GM12878 (cell line): ENCODE data around the gene UGGT2. TPM values are rescaled to one million over a fixed set of nuclear protein-coding genes. Genes with fewer than 3 reads are reported as not detected.
"Not testable (repeated sequence)": the region's sequence is repeated elsewhere in the genome, so short reads cannot be mapped to it uniquely, and the experiment has no call there.

Experiments
- ATAC-seq: fragments of 200-7000 bp; cut with Tn5 transposase; 3 replicates; pipeline ENCODE4 v1.9.1; 2020; ENCODE audit warnings: mild to moderate bottlenecking, moderate library complexity
- BruUV-seq: library from RNA; stranded (reverse); fragments of 400-500 nt; replicated peaks from 2 replicates; lab custom pipeline; 2021; lab: Mats Ljungman, UMichigan
- CTCF ChIA-PET: fragments of 300-600 bp; sonication (Branson Sonifier 250); formaldehyde crosslinking; extraction: SDS; loops from one replicate; lab custom pipeline; 2021; ENCODE audit warnings: inconsistent platforms; lab: Yijun Ruan, JAX
- POLR2A ChIA-PET: fragments of 350-600 bp; formaldehyde crosslinking; extraction: SDS; loops from one replicate; lab custom pipeline; 2021; ENCODE audit warnings: inconsistent platforms; lab: Charles Lee
- RAD21 ChIA-PET: fragments of 300-600 bp; sonication (Branson Sonifier 250); formaldehyde crosslinking; loops from one replicate; lab custom pipeline; 2023; ENCODE audit warnings: antibody characterized with exemption; ENCODE audit not compliant: unreplicated experiment; lab: Charles Lee
- SMC1A ChIA-PET: fragments of 300-600 bp; sonication (Branson Sonifier 250); formaldehyde crosslinking; loops from one replicate; lab custom pipeline; 2023; ENCODE audit not compliant: unreplicated experiment, uncharacterized antibody; lab: Charles Lee
- DNase-seq: peaks from one replicate; pipeline ENCODE4 v3.0.0-alpha.2; 2011; ENCODE audit warnings: low read depth, low spot score
- FAIRE-seq: peaks from 3 replicates; lab custom pipeline; 2011; peaks lifted over from hg19 to GRCh38; lab: Jason Lieb, UNC
- H2AFZ ChIP-seq: 2 replicates; pipeline ENCODE4 v1.6.0; 2011; ENCODE audit warnings: low read depth, low read length, control low read depth; ENCODE audit not compliant: control insufficient read depth
- H3K27ac ChIP-seq: 2 replicates; pipeline ENCODE4 v1.5.1; 2011; ENCODE audit warnings: control low read depth; ENCODE audit not compliant: control insufficient read depth, insufficient read depth
- H3K27me3 ChIP-seq, 2 experiments: replicated peaks in 1 of 2; 2 replicates each; pipeline versions ENCODE4 v1.6.0 to v1.6.1; 2011; ENCODE audit warnings: low read length in 1 of 2; ENCODE audit not compliant: control insufficient read depth in 2 of 2, insufficient read depth in 2 of 2
- H3K36me3 ChIP-seq, 2 experiments: 2 replicates each; pipeline ENCODE4 v1.5.1; 2011; ENCODE audit warnings: low read length in 1 of 2; ENCODE audit not compliant: control insufficient read depth in 2 of 2, insufficient read depth in 2 of 2
- H3K4me1 ChIP-seq: 2 replicates; pipeline ENCODE4 v1.6.1; 2011; ENCODE audit warnings: mild to moderate bottlenecking, low read length, moderate library complexity, mixed read lengths; ENCODE audit not compliant: control insufficient read depth, insufficient read depth
- H3K4me2 ChIP-seq: 2 replicates; pipeline ENCODE4 v1.6.0; 2011; ENCODE audit warnings: control low read depth; ENCODE audit not compliant: control insufficient read depth, insufficient read depth
- H3K4me3 ChIP-seq: fragments of 200-600 bp; sonication (generic); 2 replicates; pipeline ENCODE4 v1.5.1; 2016
- H3K79me2 ChIP-seq: 2 replicates; pipeline ENCODE4 v1.6.0; 2011; ENCODE audit warnings: low read length; ENCODE audit not compliant: control insufficient read depth, insufficient read depth
- H3K9ac ChIP-seq: 2 replicates; pipeline ENCODE4 v1.8.0; 2011; ENCODE audit warnings: low read length, control low read depth, mixed read lengths; ENCODE audit not compliant: control insufficient read depth, insufficient read depth
- H3K9me3 ChIP-seq: replicated peaks from 3 replicates; pipeline ENCODE4 v1.5.1; 2011; ENCODE audit warnings: mild to moderate bottlenecking, low read length; ENCODE audit not compliant: control insufficient read depth, insufficient read depth
- H4K20me1 ChIP-seq: 2 replicates; pipeline ENCODE4 v1.6.0; 2011; ENCODE audit not compliant: control insufficient read depth, insufficient read depth
- BCL11A ChIP-seq: IDR thresholded peaks from 2 replicates; pipeline ENCODE4 v1.6.1; 2011; ENCODE audit warnings: low read depth, low read length
- BCL3 ChIP-seq: IDR thresholded peaks from 2 replicates; pipeline ENCODE4 v1.6.1; 2011; ENCODE audit warnings: borderline replicate concordance, low read depth, mild to moderate bottlenecking, moderate library complexity, low read length; ENCODE audit not compliant: insufficient read depth, poor library complexity, severe bottlenecking
- CHD1 ChIP-seq: IDR thresholded peaks from 2 replicates; pipeline ENCODE4 v1.6.1; 2012; ENCODE audit warnings: low read depth, low read length, improper control_type of control experiment
- HDAC2 ChIP-seq: fragments of 200-600 bp; sonication (generic); IDR thresholded peaks from 2 replicates; pipeline ENCODE4 v1.6.1; 2017
- PAX8 ChIP-seq: fragments of 450-650 bp; IDR thresholded peaks from 2 replicates; pipeline ENCODE4 v1.6.1; 2017; ENCODE audit warnings: mild to moderate bottlenecking, moderate library complexity
- SRF ChIP-seq, 2 experiments: IDR thresholded peaks; 2 replicates each; pipeline ENCODE4 v1.6.1; 2011; ENCODE audit warnings: low read depth in 2 of 2, low read length in 2 of 2, mild to moderate bottlenecking in 1 of 2, moderate library complexity in 1 of 2
- TCF7 ChIP-seq: IDR thresholded peaks from 2 replicates; pipeline ENCODE4 v1.6.1; 2014; ENCODE audit warnings: antibody characterized with exemption, borderline replicate concordance
- ZBTB11 ChIP-seq: fragments of 450-650 bp; formaldehyde crosslinking; IDR thresholded peaks from 2 replicates; pipeline ENCODE4 v1.5.0; 2022; ENCODE audit warnings: mild to moderate bottlenecking, missing genetic modification characterization
- ZSCAN29 ChIP-seq: fragments of 450-650 bp; IDR thresholded peaks from 2 replicates; pipeline ENCODE4 v1.6.1; 2017; ENCODE audit warnings: mild to moderate bottlenecking, moderate library complexity
- WGBS: methylation state at CpG from one replicate; pipeline ENCODE4 v1.1.6; 2016; ENCODE audit warnings: low lambda C conversion rate; ENCODE audit not compliant: insufficient replicate concordance, insufficient coverage; ENCODE audit errors: missing lambda C conversion rate; 5-methylcytosine and 5-hydroxymethylcytosine counted together
- in situ Hi-C: fragments of 300-500 bp; cut with MboI; formaldehyde crosslinking; loops from 9 replicates; pipeline ENCODE4 v1.14.3; 2018; ENCODE audit warnings: mixed read lengths
- intact Hi-C: fragments of 100-400 bp; cut with micrococcal nuclease; formaldehyde crosslinking; loops from one replicate; pipeline ENCODE4 v1.14.2; 2022; ENCODE audit not compliant: unreplicated experiment
- polyA plus RNA-seq, 11 experiments: library from polyadenylated mRNA; depleted of rRNA in 4 of 11; unstranded in 6 of 11; stranded (reverse) in 5 of 11; fragments of >200 nt; fragmentation: Nextera tagmentation in 4 of 11; fragmentation: Illumina TruSeq in 1 of 11; extraction: Ambion mirVana in 4 of 11; extraction: Trizol in 1 of 11; gene quantifications; 1 replicate in 1 of 11; 2 replicates in 10 of 11; pipeline versions ENCODE4 v1.2.1 to v1.2.3, GENCODE V29; 2011 to 2016; ENCODE audit warnings: inconsistent platforms in 2 of 11, missing spikeins in 2 of 11, low read depth in 1 of 11
- total RNA-seq, 4 experiments: library from RNA; depleted of rRNA in 3 of 4; stranded (reverse); fragments of >200 nt in 3 of 4; fragmentation: Illumina TruSeq in 1 of 4; extraction: Trizol in 1 of 4; gene quantifications; 2 replicates each; pipeline versions ENCODE4 v1.2.1 to v1.2.3, GENCODE V29; 2013 to 2021

Gene UGGT2
- total and polyA plus RNA-seq, 10 of the 15 experiments (the other 5 are each of a cell fraction or from before 2014, with no cell fraction given) = 4.9 to 29.0 (median 17.3) TPM

DNA sequence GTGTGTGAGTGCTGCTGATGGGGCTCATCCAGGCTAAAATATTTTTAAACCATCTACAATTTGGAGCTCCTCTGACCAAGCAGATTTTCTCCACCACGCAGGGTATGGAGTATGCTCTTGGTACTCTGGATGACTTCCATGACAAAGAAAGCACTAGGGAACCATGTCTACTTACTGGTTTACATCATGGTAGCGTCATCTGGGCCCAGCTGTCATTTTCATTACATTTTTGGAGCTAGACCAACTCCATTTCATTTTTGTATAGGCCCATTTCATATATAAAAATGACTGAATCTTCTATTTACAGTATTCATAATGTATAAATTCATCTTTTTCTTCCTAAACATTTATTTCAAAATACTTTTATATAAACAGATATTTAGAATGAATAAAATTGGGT is 191.9 kb downstream of the UGGT2 start (continued):
- TF ChIP-seq ZBTB11 (CRISPR knock-in tag) = no peak
- no peak for TF ChIP-seq BCL11A
- no peak for TF ChIP-seq CHD1

- Histone ChIP-seq H3K27ac (no peak overlapping the region), H4K20me1 (no peaks in the 10 kb centered on the region), H3K4me1 (no peaks in the 10 kb centered on the region), H3K9me3 (no peaks in the 10 kb centered on the region), H3K79me2 (no peaks in the 10 kb centered on the region), H3K27me3 (no peaks in the 10 kb centered on the region), H3K36me3 (no peaks in the 10 kb centered on the region; a peak in 1 of 4 replicates), H3K4me2 (no peak overlapping the region), H3K4me3 (no peak overlapping the region), H2AFZ (no peak overlapping the region)
- FAIRE-seq (peak; percentile 65), DNase-seq (no peak), ATAC-seq (no peak)
- 83% methylated on average over 10 of the region's 10 CpGs for WGBS
- in situ Hi-C loops = no loop called here
- ChIA-PET POLR2A (no interaction called here), SMC1A (no interaction called here), RAD21 (no interaction called here), CTCF (interaction anchor here (0.7 to 1.7 kb wide), 5 partner anchors 8 to 235 kb away, joined by 3 to 4 read pairs (median 4); no protein-coding TSS in a partner anchor)
- intact Hi-C loops = no loop called here
- no TSS peak for BruUV-seq
- TF ChIP-seq TCF7 (no peak), HDAC2 (no peak), BCL3 (no peak), PAX8 (no peak), SRF (IDR thresholded peaks at IDR 0.05; ENCODE audit: low read depth in 2 of 2, low read length in 2 of 2) (no peak), ZSCAN29 (no peak)
- TF ChIP-seq, all 136 proteins: peak for 0
- H3K9ac ChIP-seq = no peak overlapping the region
Observed at GRCh38 chr13:95858286-95859075, 194.7 kb downstream of the UGGT2 start.

DNA sequence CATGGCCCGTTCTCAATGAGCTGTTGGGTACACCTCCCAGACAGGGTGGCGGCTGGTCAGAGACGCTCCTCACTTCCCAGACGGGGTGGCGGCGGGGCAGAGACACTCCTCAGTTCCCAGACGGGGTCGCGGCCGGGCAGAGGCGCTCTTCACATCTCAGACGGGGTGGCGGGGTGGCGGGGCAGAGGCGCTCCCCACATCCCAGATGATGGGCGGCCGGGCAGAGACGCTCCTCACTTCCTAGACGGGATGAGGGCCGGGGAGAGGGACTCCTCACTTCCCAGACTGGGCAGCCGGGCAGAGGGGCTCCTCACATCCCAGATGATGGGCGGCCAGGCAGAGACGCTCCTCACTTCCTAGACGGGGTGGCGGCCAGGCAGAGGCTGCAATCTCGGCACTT is 207.5 kb downstream of the UGGT2 start:
- H3K27me3 ChIP-seq, BruUV-seq, DNase-seq, POLR2A ChIA-PET, RAD21 ChIA-PET, H3K4me2 ChIP-seq, intact Hi-C loops, H2AFZ ChIP-seq, H3K27ac ChIP-seq, SMC1A ChIA-PET, H3K9ac ChIP-seq, ATAC-seq, H3K4me3 ChIP-seq, H3K36me3 ChIP-seq, FAIRE-seq, H3K9me3 ChIP-seq, H3K79me2 ChIP-seq, CTCF ChIA-PET, H3K4me1 ChIP-seq, H4K20me1 ChIP-seq: not testable (repeated sequence)
- 97% methylated on average over 24 of the region's 26 CpGs for WGBS
- in situ Hi-C loops = loop anchor here (25.0 kb wide), 1 partner anchor 233 kb away; no protein-coding TSS in a partner anchor
